Caco-2 (cell line): Measurements from ENCODE around the gene ATP5PD. TPM values are rescaled to one million over a fixed set of nuclear protein-coding genes. Genes with fewer than 3 reads are reported as not detected.
"Not testable (repeated sequence)": the region's sequence is repeated elsewhere in the genome, so short reads cannot be mapped to it uniquely, and the experiment has no call there.

Experiments used
- BruUV-seq: library from RNA; stranded (reverse); fragments of 400-500 nt; replicated peaks from 2 replicates; lab custom pipeline; 2021; lab: Mats Ljungman, UMichigan
- CTCF ChIA-PET: fragments of 300-600 bp; sonication (Branson Sonifier 250); formaldehyde crosslinking; loops from one replicate; lab custom pipeline; 2022; ENCODE audit warnings: antibody characterized with exemption; lab: Charles Lee
- POLR2A ChIA-PET: fragments of 300-600 bp; sonication (Branson Sonifier 250); formaldehyde crosslinking; loops from one replicate; lab custom pipeline; 2022; ENCODE audit warnings: antibody characterized with exemption; lab: Charles Lee
- DNase-seq, 2 experiments: peaks; one replicate each; pipeline versions ENCODE4 v3.0.0 to v3.0.0-alpha.2; 2020 to 2022
- H3K27me3 ChIP-seq: replicated peaks from 2 replicates; pipeline ENCODE4 v1.6.0; 2011; ENCODE audit warnings: low read length; ENCODE audit not compliant: control insufficient read depth, insufficient read depth
- H3K36me3 ChIP-seq: 2 replicates; pipeline ENCODE4 v1.5.1; 2011; ENCODE audit warnings: low read length; ENCODE audit not compliant: control insufficient read depth, insufficient read depth
- H3K4me1 ChIP-seq: fragments of 250-450 bp; sonication (Bioruptor Pico); 2 replicates; pipeline ENCODE4 v1.5.1; 2020; ENCODE audit warnings: mild to moderate bottlenecking
- H3K4me3 ChIP-seq: 2 replicates; pipeline ENCODE4 v1.5.1; 2011; ENCODE audit warnings: low read depth, mild to moderate bottlenecking, control low read depth, low read length
- H3K9me3 ChIP-seq: fragments of 250-450 bp; sonication (Bioruptor Pico); 2 replicates; pipeline ENCODE4 v1.5.1; 2020; ENCODE audit warnings: mild to moderate bottlenecking, moderate library complexity
- H3K27ac Mint-ChIP-seq: one replicate; pipeline ENCODE4 v1.8.0; 2022; ENCODE audit warnings: mixed read lengths; ENCODE audit not compliant: unreplicated experiment
- H3K27me3 Mint-ChIP-seq: one replicate; pipeline ENCODE4 v1.8.0; 2022; ENCODE audit warnings: mixed read lengths; ENCODE audit not compliant: insufficient read depth, unreplicated experiment
- H3K36me3 Mint-ChIP-seq: one replicate; pipeline ENCODE4 v1.8.0; 2022; ENCODE audit warnings: mild to moderate bottlenecking, mixed read lengths; ENCODE audit not compliant: insufficient read depth, unreplicated experiment
- H3K4me1 Mint-ChIP-seq: one replicate; pipeline ENCODE4 v1.8.0; 2022; ENCODE audit warnings: low read depth, mixed read lengths; ENCODE audit not compliant: unreplicated experiment
- H3K4me3 Mint-ChIP-seq: one replicate; pipeline ENCODE4 v1.8.0; 2022; ENCODE audit warnings: mild to moderate bottlenecking, moderate library complexity, mixed read lengths; ENCODE audit not compliant: unreplicated experiment
- H3K9me3 Mint-ChIP-seq: one replicate; pipeline ENCODE4 v1.8.0; 2022; ENCODE audit warnings: mixed read lengths; ENCODE audit not compliant: unreplicated experiment
- CTCF ChIP-seq, 2 experiments: fragments of 200-600 bp in 1 of 2; IDR thresholded peaks; 1 replicate in 1 of 2; 2 replicates in 1 of 2; pipeline versions ENCODE4 v1.5.1 to v1.8.0; 2011 to 2022; ENCODE audit warnings: antibody characterized with exemption in 1 of 2, control low read depth in 1 of 2, inconsistent platforms in 1 of 2, low read depth in 1 of 2, low read length in 1 of 2, mild to moderate bottlenecking in 1 of 2, moderate library complexity in 1 of 2; ENCODE audit not compliant: insufficient read depth in 1 of 2, severe bottlenecking in 1 of 2, unreplicated experiment in 1 of 2
- intact Hi-C: fragments of 100-400 bp; cut with micrococcal nuclease; formaldehyde crosslinking; loops from one replicate; pipeline ENCODE4 v1.10.0; 2022; ENCODE audit not compliant: unreplicated experiment
- total RNA-seq: library from RNA; stranded (reverse); gene quantifications from 2 replicates; pipeline ENCODE4 v1.2.3, GENCODE V29; 2022

The ATP5PD gene
- total RNA-seq, 1 experiment from 2014 or later = 316 TPM

- Mint-ChIP-seq H3K4me3 (peak overlapping the region; percentile 34), H3K27ac (peak overlapping the region; percentile 51), H3K36me3 (peaks cover 42% of the 10 kb centered on the region), H3K4me1 (no peaks in the 10 kb centered on the region), H3K9me3 (no peaks in the 10 kb centered on the region), H3K27me3 (no peaks in the 10 kb centered on the region)
- POLR2A ChIA-PET = no interaction called here
- BruUV-seq = no TSS peak
- TF ChIP-seq CTCF (IDR thresholded peaks at IDR 0.05; ENCODE audit: insufficient read depth in 1 of 2, low read depth in 1 of 2, low read length in 1 of 2, severe bottlenecking in 1 of 2, unreplicated experiment in 1 of 2) = no peak
- H3K36me3 ChIP-seq = no peaks in the 10 kb centered on the region; the same call in 1 of the 2 replicates
- no peaks in the 10 kb centered on the region for H3K9me3 ChIP-seq
- no peak overlapping the region for H3K4me3 ChIP-seq
- intact Hi-C loops = no loop called here
- no peak for DNase-seq
- no peaks in the 10 kb centered on the region for H3K27me3 ChIP-seq
- CTCF ChIA-PET = no interaction called here
- H3K4me1 ChIP-seq = peaks cover 7% of the 10 kb centered on the region; the same call in 1 of the 2 replicates
Measured at GRCh38 chr17:75044716-75045115, 2.1 kb downstream of the ATP5PD start.

GRCh38 chr17:75043789-75044188 lies 3.0 kb downstream of the ATP5PD start:
- DNase-seq, H3K27ac Mint-ChIP-seq, intact Hi-C loops, H3K27me3 Mint-ChIP-seq, H3K27me3 ChIP-seq, H3K4me1 ChIP-seq, BruUV-seq, H3K4me1 Mint-ChIP-seq, H3K4me3 Mint-ChIP-seq, H3K9me3 Mint-ChIP-seq, H3K36me3 ChIP-seq, CTCF ChIA-PET, H3K4me3 ChIP-seq, H3K9me3 ChIP-seq: not testable (repeated sequence)
- peaks cover 49% of the 10 kb centered on the region for H3K36me3 Mint-ChIP-seq
- POLR2A ChIA-PET = interaction anchor here (0.7 kb wide), 1 partner anchor 88 kb away, joined by 10 read pairs; the partner anchor contains the start of gene NT5C

- no peak for DNase-seq
- H3K9me3 Mint-ChIP-seq = no peaks in the 10 kb centered on the region
- H3K4me1 Mint-ChIP-seq = peaks cover 3% of the 10 kb centered on the region
- BruUV-seq = no TSS peak
- no peaks in the 10 kb centered on the region for H3K9me3 ChIP-seq
- no peak overlapping the region for H3K4me3 ChIP-seq
- no peak overlapping the region for H3K4me3 Mint-ChIP-seq
- no peak for TF ChIP-seq CTCF (IDR thresholded peaks at IDR 0.05; ENCODE audit: insufficient read depth in 1 of 2, low read depth in 1 of 2, low read length in 1 of 2, severe bottlenecking in 1 of 2, unreplicated experiment in 1 of 2)
- intact Hi-C loops = no loop called here
- peaks cover 7% of the 10 kb centered on the region; the same call in 1 of the 2 replicates for H3K4me1 ChIP-seq
- POLR2A ChIA-PET = interaction anchor here (0.6 kb wide), 1 partner anchor 309 kb away, joined by 3 read pairs; no protein-coding TSS in a partner anchor
- no peaks in the 10 kb centered on the region for H3K27me3 ChIP-seq
- no peaks in the 10 kb centered on the region; the same call in 1 of the 2 replicates for H3K36me3 ChIP-seq
- no peak overlapping the region for H3K27ac Mint-ChIP-seq
- CTCF ChIA-PET = no interaction called here
- peaks cover 56% of the 10 kb centered on the region for H3K36me3 Mint-ChIP-seq
- no peaks in the 10 kb centered on the region for H3K27me3 Mint-ChIP-seq
Measured at GRCh38 chr17:75041656-75042280, 5.0 kb downstream of the ATP5PD start.
